NCI-H2227 (cell line): ENCODE results near the gene A2M.
A peak's percentile ranks its signal among the peaks of the same experiment; 100 is the strongest.

ENCODE experiments used
- DNase-seq: peaks from one replicate; lab custom pipeline; 2025; ENCODE audit not compliant: unreplicated experiment; lab: John Stamatoyannopoulos, UW

Gene A2M

DNA sequence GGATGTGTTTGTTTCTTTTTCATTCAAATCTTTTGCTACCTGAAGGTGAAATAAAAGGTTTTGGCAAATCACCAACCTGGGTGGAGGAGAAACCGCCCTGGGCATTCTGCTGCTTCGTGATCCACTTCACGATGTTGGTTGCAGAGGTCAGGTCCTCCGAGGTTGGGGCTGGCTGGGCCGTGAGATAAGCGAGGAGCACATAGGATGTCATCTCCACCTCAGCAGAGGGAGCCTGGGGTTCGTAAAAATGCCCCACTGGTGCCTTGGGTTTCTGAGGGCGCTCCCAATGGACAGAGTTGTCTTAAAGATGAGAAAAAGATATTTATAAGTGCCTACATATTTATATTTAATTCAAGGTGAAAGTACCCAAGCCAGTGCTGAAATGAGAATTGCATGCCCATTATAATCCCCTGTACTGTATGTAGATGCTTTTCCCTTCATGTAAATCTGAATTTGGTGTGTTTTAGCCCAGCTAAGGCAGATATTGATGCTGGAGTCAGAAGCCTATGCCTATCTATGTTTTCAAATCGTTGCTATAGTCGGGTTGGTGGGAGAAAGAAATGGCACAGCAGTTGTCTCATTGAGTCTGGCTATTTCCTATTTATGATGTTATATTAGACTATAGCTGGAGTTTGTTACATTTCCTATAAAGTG lies 41.1 kb downstream of the A2M start:
- DNase-seq = no peak

- DNase-seq = no peak
Measured at GRCh38 chr12:9073076-9073475, 42.6 kb downstream of the A2M start.

- DNase-seq = no peak
Measured at GRCh38 chr12:9072481-9073038, 43.2 kb downstream of the A2M start.

DNA sequence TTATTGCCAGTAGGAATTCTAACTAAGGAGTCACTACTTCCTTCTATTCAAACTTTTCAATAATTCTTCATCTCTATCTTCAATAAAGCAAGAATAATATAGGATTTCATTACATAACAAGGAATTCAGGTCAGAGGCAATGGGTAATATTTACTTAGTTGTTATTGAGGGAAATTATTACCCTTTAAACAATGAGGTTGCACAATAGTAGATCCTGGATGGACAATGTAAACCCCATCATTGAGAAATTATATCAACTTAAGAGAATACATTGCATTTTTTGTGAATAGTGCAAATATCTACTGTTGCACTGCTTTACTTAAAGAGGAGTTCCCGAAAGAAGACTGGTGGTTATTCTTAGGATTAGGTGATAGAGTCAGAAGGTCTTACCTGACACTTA lies 43.8 kb downstream of the A2M start:
- DNase-seq = no peak

DNA sequence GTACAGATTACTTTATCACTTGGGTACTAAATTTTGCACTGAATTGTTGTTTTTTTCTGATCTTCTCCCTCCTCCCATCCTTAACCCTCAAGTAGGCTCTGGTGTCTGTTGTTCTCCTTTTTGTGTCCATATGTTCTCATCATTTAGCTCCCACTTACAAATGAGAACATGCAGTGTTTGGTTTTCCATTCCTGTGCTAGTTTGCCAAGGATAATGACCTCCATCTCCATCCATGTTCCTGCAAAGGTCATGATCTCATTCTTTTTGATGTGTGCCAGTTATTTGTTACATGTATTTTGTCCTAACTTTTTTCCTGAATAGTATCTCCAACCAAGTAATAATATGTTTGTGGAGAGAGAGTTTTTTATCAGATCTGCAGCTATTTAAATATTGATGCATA lies 44.2 kb downstream of the A2M start:
- no peak for DNase-seq

- DNase-seq = no peak
Measured at GRCh38 chr12:9070351-9070750, 45.4 kb downstream of the A2M start.

DNA sequence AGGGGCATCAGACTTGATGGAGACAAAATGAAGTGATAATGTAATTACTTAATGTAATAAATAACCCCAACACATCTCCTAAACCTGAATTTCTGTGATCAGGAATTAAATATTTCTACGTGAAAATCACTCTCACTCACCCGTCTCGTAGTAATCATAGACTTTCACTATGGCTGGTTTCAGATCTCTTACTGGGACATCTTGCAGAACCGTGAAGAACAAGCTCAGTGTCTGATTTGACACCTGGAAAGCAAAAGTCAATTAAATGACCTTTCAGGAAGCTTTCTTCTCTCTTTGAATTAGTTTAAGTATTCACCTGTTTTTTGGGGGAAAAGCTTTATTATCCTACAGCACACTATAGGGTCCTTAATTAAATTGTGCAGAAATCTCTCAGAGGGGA lies 47.1 kb downstream of the A2M start:
- no peak for DNase-seq

DNA sequence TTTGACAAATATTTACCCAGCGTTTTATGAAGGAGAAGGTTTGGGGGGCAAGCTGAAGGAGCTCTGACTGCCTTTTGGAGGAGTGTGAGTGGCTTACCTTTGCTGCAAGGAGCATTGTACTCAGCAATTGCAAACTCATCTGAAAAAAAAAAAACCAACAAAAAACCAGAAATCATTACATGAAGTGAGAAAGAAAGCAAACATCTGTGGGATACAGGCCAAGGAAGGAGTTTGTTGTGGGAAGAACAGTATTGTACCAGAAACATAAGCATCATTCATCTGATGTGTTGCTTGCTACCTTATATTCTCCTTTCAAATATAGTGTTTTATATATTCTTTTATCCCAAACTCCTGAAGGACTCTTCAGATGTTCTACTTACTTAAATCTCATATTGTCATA lies 47.6 kb downstream of the A2M start:
- no peak for DNase-seq

- DNase-seq = no peak
Measured at GRCh38 chr12:9066755-9067423, 48.8 kb downstream of the A2M start.

DNA sequence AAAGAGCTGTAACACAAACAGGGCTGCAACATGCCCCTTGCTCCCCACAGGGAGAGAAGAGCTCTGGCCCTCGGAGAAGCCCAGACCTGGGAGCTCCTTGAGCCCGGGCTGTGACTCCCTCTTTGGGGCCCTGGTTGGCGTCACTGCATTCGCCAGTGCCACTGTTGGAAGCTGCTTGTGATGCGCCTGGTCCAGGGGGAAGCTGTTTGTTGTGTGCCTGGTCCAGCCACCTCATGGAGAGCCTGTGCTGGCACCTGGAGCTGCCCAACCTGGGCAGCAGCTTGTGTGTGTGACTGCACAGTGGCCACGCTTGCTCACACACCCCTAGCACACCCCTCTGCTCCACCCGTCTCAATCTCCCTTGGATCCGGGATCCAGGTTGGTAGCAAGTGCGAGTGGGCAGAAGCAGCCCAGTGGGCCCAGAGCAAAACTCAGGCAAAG lies 49.5 kb downstream of the A2M start:
- DNase-seq = no peak

DNA sequence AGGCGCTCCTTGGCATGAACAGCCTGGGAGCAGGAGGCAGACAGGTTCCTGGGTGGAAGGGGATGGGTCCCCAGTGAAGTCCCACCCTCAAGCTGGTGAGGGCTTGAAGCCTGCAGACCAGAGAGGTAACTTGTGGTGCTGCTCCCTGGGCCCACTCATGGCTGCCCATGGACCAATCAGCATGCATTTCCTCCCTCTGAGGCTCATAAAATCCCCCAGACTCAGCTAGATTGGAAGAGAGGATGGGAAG lies 50.2 kb downstream of the A2M start:
- DNase-seq = no peak

DNA sequence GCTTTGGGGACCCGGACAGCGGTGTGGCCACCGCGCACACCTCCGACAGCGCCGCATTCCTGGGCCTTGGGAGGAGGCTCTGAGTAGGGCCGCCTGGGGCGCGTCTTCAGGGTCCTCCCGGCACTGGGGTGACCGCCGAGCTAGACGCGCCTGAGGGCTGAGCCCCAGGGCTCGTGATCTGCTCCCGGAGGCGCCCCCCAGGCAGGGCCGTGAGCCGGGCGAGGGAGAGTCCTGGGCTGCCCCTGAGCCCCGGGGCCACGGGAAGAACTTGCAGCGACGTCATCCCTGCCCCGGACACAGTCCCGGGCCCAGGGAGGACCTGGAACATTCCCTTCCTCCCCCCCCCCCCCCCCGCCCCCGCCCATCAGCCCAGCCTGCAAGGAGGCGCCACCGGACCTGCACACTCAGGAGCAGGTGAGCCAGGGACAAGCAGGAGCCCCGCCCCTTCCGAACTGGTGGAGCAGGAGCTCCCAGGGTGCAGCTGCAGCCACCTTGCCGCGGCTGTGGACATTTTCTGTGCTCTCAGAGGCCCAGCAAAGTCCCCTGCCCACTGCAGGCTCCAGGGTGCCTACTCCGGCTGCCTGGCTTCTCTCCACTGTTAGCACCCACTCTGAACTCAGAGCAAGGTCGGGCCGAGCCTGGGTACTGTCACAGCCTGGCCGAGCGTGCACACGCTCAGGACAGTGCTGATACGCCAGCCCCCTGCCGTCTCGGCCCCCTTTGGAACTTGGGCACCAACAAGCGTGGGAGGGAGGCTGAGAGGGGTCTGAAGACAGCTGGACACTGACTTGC lies 50.7 kb downstream of the A2M start:
- peak; percentile 49 for DNase-seq

DNA sequence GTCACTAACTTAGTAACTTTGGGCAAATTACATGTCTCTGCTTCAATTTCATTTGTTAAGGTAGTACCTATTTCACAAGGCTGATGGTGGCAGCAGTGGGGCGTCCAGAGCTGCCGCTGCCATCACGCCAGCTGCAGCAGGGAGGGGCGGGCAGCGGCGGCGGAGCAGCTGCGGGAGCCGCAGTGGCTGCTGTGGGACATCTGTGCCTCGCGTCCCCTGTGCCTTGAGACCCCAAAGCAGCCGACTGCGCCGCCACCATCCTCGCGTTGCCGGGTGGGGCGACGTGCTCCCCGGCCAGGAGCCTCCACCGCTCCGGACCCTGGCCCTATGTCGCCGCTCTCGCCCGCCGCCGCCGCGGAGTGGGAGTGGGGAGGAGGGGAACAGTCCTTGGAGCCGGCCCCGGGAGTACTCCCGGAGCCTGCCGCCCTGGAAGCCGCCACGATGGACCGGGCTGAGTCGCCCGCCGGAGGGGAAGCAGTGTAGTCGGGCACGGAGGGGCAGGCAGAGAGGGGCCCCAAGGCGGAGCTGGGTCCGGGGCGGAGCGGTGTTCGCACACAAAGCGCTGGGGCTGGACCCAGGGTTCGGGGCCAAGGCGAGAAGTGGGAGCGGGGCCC lies 51.4 kb downstream of the A2M start:
- DNase-seq = peak; percentile 49

DNA sequence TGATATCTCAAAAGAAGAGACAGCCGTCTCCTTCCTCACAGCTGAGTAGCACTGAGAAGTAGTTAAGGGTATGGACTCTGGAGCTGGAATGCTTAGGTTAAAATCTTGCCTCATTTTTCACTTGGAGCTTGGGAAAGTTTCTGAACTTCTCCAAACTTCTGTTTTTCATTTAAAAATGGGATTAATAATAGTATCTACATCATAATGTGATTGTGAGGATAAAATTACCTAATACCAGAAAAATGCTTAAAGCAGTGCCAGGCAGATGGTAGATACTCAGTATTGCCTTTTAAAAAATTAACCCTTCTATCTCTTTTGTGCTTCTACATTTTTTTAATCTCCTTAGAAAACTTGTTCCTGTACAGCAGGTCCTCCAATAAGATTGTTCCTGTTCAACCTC lies 63.1 kb downstream of the A2M start:
- no peak for DNase-seq

- DNase-seq = no peak
Measured at GRCh38 chr12:9051158-9051550, 64.6 kb downstream of the A2M start.

GRCh38 chr12:9050521-9051157 lies 65.1 kb downstream of the A2M start:
- no peak for DNase-seq

DNA sequence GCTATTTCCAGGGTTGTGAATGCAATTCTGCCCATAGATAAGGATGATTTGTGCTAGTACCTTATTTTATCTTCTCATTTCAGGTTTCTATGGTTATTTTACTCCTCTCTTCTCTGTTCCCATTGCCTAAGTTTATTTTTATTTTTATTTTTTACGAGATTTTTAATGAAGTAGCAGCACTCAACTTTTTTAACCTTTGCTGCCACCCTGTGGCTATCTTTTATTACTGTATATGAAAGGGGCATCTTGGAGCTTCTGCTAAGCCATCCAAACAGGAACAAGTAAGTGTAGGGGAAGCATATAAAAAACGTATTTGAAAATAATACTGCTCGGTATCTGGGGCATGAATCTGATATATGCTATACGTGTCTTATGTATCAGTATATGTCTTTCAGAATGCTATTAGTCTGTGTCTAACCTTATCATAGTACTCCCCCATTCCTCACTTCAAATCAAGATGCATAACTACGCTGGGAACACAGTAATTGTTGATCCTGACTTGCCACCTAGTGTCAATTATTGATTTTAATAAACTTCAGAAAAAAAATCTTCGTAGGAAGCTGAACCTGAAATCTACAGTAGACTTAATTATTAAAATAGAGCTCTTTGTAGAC lies 66.1 kb downstream of the A2M start:
- peak; percentile 28 for DNase-seq

GRCh38 chr12:9048930-9049329 lies 66.8 kb downstream of the A2M start:
- DNase-seq = no peak

DNA sequence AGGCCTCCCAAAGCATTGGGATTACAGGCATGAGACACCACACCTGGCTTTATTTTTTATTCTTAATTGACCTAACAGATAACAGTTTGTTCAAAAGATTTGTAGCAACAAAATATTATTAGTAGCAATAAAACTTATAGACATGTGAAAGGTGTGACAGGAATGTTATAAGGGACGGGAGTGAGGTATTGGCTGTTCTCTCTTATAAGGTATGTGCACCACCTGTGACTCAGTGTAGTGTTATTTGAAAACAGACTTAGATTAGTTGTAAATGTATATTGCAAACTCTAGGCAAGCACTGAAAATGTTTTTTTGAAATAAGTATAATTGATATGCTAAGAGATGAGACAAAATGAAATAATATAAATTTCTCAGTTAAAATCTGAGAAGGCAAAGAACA lies 68.6 kb downstream of the A2M start:
- no peak for DNase-seq

DNA sequence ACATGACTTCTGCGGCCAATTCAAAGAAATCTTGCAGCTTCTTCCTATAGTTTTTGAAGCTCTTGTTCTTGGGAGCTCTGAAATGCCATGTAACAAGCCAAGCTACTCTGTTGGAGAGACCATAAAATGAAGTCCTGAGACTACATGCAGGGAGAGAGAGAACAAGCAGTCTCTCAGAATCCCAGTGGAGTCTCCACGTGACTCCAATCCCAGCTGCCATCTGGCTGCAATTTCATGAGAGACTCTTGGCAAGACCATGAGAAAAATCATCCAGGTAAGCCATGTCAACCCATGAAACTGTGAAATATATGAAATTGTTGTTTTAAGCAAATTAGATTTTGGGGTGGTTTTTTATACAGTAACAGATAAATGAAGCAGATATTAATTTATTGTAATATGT lies 72.0 kb downstream of the A2M start:
- no peak for DNase-seq

DNA sequence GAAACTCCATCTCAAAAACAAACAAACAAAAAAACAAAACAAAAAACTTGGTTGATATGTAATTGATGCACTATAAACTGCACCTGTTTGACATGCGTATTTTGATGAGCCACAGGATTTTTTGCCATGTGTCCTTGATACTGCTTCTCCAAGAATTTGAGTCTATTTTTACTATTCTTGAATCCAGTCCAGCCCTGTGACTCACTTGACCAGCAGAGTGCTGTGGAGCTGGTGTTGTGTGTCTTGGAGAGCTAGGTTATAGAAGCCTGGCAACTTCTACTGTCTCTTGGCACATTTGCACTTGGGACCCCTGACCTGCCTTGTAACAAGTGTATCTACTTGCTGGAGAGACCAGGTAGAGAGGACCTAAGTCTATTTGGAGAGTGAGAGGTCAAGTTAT lies 74.4 kb downstream of the A2M start:
- no peak for DNase-seq
